NCI-H748 (cell line): ENCODE measurements around the gene VPS35L.

Experiments
- DNase-seq: peaks from one replicate; lab custom pipeline; 2025; ENCODE audit not compliant: unreplicated experiment; lab: John Stamatoyannopoulos, UW

Gene VPS35L

GRCh38 chr16:19589771-19590302, 34.3 kb downstream of the VPS35L start:
- DNase-seq: no peak

GRCh38 chr16:19595043-19595767, 39.7 kb downstream of the VPS35L start:
- no peak for DNase-seq

GRCh38 chr16:19598805-19599510, 43.5 kb downstream of the VPS35L start:
- no peak for DNase-seq

- no peak for DNase-seq
These were observed 44.6 kb downstream of the VPS35L start for GRCh38 chr16:19599968-19600716.

DNA sequence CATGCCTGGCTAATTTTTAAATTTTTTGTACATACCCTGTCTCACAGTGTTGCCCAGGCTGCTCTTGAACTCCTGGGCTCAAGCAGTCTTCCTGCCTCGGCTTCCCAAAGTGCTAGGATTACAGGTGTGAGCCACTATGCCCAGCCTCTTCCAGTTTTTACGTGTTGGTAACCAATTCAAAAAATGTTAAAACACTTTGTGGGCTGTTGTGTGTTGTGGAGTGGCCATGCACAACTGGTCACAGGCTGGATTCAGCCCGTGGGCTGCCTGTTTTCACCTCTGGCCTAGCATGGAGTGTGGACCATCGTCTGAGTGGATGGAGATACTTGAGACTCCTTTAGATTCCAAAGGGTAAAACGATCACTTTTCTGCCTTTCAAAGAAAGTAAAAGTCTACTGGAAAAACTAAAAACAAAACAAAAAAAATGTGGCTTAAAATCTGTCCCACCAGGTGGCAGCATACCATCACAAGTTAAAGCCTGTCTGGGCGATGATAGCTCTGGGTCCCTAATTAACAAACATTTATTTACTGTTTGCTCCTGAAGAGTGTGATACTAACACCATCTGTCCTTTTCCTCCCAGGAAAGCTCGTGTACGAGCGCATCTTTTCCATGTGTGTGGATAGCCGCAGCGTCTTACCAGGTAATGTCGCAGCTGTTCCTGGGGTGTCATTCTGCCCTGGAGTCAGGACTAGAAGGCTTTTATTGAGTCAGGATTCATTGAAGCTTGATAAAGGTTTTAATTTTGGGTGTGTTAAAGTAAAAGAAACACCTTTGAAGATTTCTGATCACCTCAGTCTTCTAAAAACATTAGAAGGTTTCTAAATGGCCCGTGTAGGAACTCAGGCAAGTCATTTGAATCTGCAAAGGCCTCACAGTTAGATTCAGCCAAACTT, 45.8 kb downstream of the VPS35L start:
- peak; percentile 36 for DNase-seq

GRCh38 chr16:19604911-19605310, 49.4 kb downstream of the VPS35L start:
- no peak for DNase-seq

GRCh38 chr16:19605701-19606100, 50.2 kb downstream of the VPS35L start:
- DNase-seq: no peak

DNA sequence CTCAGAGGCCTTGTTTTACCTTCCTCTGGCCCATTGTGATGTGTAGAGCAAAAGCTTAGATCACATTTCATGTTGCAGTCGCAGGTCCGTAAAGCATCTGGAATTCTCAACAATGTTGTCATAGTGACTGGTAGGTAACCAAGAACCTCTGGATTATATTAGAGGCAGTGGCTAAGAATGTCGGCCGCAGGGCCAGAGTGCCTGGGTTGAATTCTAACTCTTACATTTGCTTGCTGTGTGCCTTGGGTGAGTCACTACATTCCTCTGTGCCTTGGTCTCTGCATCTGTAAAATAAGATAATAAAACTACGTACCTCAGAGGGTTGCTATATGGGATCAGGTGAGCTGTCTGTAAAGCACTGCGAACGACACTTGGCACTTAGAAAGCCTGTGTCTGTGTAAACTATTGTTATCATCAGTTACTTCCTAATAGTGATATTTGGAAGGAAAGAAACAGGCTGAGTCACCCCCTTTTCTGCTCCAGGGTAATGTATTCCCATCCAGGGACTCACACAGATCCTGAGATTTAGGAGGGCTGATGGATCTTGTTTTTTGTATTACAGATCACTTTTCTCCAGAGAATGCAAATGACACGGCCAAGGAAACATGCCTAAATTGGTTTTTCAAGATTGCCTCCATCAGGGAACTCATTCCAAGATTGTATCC, 52.2 kb downstream of the VPS35L start:
- no peak for DNase-seq

GRCh38 chr16:19609359-19609758, 53.9 kb downstream of the VPS35L start:
- DNase-seq: no peak

DNA sequence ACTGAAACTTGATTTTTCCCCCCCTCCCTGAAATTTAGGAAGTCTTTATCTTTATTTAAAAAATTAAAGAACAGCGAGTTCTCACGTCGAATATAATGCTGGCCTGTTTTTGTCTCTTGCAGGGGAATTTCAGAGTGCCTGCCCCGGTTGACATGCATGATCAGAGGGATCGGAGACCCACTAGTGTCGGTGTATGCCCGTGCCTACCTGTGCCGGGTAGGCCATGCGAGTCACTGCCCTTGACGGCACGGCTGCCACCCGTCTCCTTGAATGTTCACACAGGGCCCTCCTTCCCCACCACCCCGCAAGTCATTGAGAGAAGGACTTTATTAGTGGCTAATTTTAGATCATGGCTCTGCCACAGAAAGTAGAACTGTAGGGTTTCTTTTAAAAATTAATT, 54.7 kb downstream of the VPS35L start:
- no peak for DNase-seq

DNA sequence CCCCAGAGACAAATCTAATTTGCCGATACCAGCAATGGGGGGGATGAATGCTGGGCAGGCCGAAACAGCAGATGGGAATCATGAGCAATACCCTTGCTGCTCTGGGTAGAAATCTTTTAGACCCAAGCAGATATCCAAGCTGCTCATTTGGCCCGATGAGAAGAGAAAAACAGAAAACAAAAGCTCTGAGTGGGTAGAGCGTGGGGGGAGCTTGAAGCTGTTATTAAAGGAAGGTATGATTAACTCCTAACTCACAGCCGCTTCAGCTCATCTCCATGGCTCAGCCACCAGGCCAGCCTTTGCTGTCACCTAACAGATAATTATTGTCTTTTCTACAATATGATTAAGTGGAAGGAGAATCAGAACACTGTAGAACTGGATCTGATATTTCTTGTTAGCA, 58.3 kb downstream of the VPS35L start:
- DNase-seq: no peak

GRCh38 chr16:19616241-19616640, 60.7 kb downstream of the VPS35L start:
- no peak for DNase-seq

DNA sequence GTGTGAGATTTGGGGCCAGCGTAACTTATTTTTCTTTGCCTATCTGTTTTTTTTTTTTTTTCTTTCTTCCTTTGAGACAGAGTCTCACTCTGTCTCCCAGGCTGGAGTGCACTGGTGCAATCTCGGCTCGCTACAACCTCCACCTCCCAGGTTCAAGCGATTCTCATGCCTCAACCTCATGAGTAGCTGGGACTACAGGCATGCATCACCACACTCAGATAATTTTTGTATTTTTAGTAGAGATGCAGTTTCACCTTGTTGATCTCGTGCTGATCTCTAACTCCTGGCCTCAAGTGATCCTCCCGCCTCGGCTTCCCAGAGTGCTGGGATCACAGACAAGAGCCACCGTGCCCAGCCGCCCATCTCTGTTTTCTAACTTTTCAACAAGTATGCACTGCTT, 63.4 kb downstream of the VPS35L start:
- no peak for DNase-seq

- DNase-seq: no peak
These were observed 65.9 kb downstream of the VPS35L start for GRCh38 chr16:19621445-19621844.

- DNase-seq: no peak
These were observed 69.5 kb downstream of the VPS35L start for GRCh38 chr16:19625039-19625438.

- DNase-seq: no peak
These were observed 81.1 kb downstream of the VPS35L start for GRCh38 chr16:19636436-19637267.

- no peak for DNase-seq
These were observed 84.5 kb downstream of the VPS35L start for GRCh38 chr16:19639986-19640421.

DNA sequence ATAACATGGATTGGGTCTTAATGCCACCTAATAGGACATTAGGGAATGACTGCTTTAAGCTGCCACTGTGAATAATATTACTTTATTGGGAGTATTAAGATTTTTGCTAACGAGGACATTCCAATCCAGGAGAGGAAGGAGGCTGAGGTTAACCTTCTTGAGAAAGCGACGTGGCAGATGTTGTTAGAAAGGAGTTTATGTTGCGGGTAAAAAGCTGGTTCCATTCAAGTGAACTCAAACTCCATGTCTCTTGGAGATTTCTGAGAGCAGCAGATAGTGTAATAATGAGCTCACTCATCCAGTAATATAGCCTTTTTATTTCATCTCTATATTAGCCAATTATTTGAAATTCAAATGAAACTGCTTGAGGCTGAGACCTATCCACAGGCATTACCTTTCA, 87.0 kb downstream of the VPS35L start:
- DNase-seq: no peak

DNA sequence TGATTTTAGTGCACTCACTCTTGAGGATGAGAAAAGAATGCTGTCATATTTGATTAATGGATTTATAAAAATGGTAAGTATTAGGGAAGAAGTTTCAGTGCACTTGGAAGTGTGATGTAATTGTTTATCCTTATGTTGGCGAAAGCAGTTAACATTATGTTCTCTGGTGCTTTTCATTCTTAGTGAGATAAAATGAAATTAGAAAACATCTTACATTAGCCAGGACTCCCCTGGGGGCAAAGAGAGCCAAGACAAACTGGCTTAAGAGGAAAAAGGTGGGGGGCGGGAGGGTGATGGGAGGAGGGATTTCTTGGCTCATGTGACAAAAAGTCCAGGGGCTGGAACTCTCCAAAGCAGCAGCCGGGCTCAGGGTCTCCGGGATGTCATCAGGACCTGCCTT, 89.4 kb downstream of the VPS35L start:
- DNase-seq: no peak
